ENCODE results near the gene ATXN7L1. TPM values are rescaled to one million over a fixed set of nuclear protein-coding genes. Genes with fewer than 3 reads are reported as not detected.

ATXN7L1 gene
- total and polyA plus RNA-seq, 2 of the 8 experiments (the other 6 are each of a cell fraction or from before 2014, with no cell fraction given): 14.3 to 34.0 TPM

DNA sequence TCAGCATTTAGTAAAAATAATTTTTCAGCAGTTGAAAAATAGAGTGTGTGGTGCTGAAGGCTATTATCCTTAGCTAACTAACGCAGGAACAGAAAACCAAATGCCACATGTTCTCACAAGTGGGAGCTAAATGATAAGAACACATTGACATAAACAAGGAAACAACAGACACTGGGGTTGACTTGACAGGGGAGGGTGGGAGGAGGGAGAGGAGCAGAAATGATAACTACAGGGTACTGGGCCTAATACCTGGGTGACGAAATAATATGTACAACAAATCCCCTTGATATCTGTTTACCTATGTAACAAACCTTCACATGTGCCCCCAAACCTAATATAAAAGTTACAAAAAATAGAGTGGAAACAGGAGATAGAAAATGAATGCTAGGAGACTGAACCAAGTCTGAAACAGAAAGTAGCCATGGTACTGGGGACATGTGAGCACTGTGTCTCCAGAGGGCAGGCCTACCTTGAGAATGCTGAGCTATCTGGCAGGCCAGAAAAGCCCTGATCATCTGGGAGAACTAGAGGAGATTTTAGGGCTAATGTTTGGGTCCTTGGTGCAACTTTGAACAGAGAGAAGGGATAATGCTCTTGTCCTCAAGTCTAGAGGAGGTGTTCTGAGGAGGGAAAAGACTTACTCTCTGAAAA is 290.4 kb downstream of the ATXN7L1 start:
- Histone ChIP-seq H3K79me2 (ENCODE audit: control insufficient read depth in 1 of 2, insufficient read depth in 2 of 2, low read length in 2 of 2) (no peaks in the 10 kb centered on the region), H3K27ac (ENCODE audit: low read depth, low read length) (no peak overlapping the region), H3K23ac (ENCODE audit: insufficient read length) (no peak overlapping the region), H3K4ac (replicated peaks; ENCODE audit: insufficient read length, low read depth, low read length) (no peak overlapping the region), H3K9ac (replicated peaks in 1 of 4; ENCODE audit: extremely low read depth in 1 of 4, low read depth in 3 of 4, low read length in 3 of 4) (no peak overlapping the region), H3K56ac (replicated peaks; ENCODE audit: insufficient read length, low read depth, low read length) (no peak overlapping the region), H3K4me2 (ENCODE audit: insufficient read depth in 1 of 2, low read depth in 2 of 2, low read length in 2 of 2) (no peak overlapping the region), H2AFZ (ENCODE audit: low read length) (no peak overlapping the region), H2BK12ac (ENCODE audit: low read depth, low read length) (no peak overlapping the region), H3K36me3 (ENCODE audit: control insufficient read depth in 2 of 4, insufficient read depth in 4 of 4, low read length in 3 of 4) (no peaks in the 10 kb centered on the region), H3K27me3 (replicated peaks in 1 of 4; ENCODE audit: control insufficient read depth in 3 of 4, extremely low read depth in 1 of 4, insufficient read depth in 3 of 4, low read length in 3 of 4) (no peaks in the 10 kb centered on the region), H3K4me1 (replicated peaks in 1 of 4; ENCODE audit: control insufficient read depth in 3 of 4, insufficient read depth in 4 of 4, low read length in 3 of 4) (peaks cover 0 to 2% (median 1%) of the 10 kb centered on the region in 4 experiments; a peak in 3 of 7 replicates), H2BK120ac (replicated peaks; ENCODE audit: low read depth, low read length) (no peak overlapping the region), H3K14ac (ENCODE audit: insufficient read length) (no peak overlapping the region), H3K18ac (ENCODE audit: extremely low read depth, low read length) (no peak overlapping the region), H4K8ac (ENCODE audit: extremely low read depth, insufficient read depth, low read length) (no peak overlapping the region), H2BK20ac (ENCODE audit: low read length) (no peak overlapping the region), H4K20me1 (replicated peaks in 1 of 2; ENCODE audit: control insufficient read depth in 1 of 2, insufficient read depth in 2 of 2, low read length in 2 of 2) (no peaks in the 10 kb centered on the region), H2BK5ac (ENCODE audit: low read depth, low read length) (no peak overlapping the region), H3K23me2 (ENCODE audit: low read depth, low read length) (peaks cover 3% of the 10 kb centered on the region; the same call in 1 of the 2 replicates), H3K79me1 (ENCODE audit: low read depth, low read length) (no peaks in the 10 kb centered on the region), H2BK15ac (ENCODE audit: low read length) (no peak overlapping the region), H2AK5ac (ENCODE audit: low read depth, low read length) (no peak overlapping the region), H4K5ac (ENCODE audit: insufficient read length, low read depth, low read length) (no peak overlapping the region), H3K9me3 (ENCODE audit: insufficient read depth in 2 of 2, low read depth in 1 of 2, low read length in 1 of 2) (peaks cover 3% of the 10 kb centered on the region in 2 experiments; a peak in 1 of 4 replicates), H4K91ac (replicated peaks; ENCODE audit: insufficient read length, low read length) (no peak overlapping the region), H3K4me3 (ENCODE audit: extremely low read depth in 1 of 4, insufficient read depth in 2 of 4, low read depth in 3 of 4, low read length in 4 of 4) (no peak overlapping the region)
- POLR2A ChIA-PET (ENCODE audit: partially characterized antibody): interaction anchor here (0.6 to 1.5 kb wide), 5 partner anchors 9 to 563 kb away, joined by 3 read pairs; partner anchors contain the start of gene RINT1
- CTCF ChIA-PET (ENCODE audit: partially characterized antibody): interaction anchor here (1.0 to 1.8 kb wide), 5 partner anchors 14 to 455 kb away, joined by 3 to 5 read pairs (median 4); partner anchors contain the start of gene RINT1
- no peak for FAIRE-seq
- DNase-seq (ENCODE audit: low read depth in 1 of 2, low spot score in 2 of 2): no peak
- 78% methylated on average over 2 of the region's 2 CpGs; no CpG with 5 or more reads in 1 of the 2 experiments for WGBS, 2 experiments (ENCODE audit: extremely low coverage in 1 of 2, insufficient coverage in 1 of 2, insufficient read length in 1 of 2, insufficient replicate concordance in 2 of 2, low coverage in 1 of 2, low lambda C conversion rate in 2 of 2, missing lambda C conversion rate in 1 of 2)
- TF ChIP-seq YY1 (IDR thresholded peaks at IDR 0.05; ENCODE audit: low read depth, low read length) (no peak), PHF8 (conservative IDR thresholded peaks at IDR 0.05; ENCODE audit: low read depth, low read length) (no peak), USF2 (IDR thresholded peaks at IDR 0.05; ENCODE audit: low read length) (no peak), GTF2F1 (IDR thresholded peaks at IDR 0.05; ENCODE audit: borderline replicate concordance, low read depth, low read length) (no peak), CTCF (IDR thresholded peaks at IDR 0.05; ENCODE audit: control extremely low read depth in 1 of 3, insufficient read depth in 1 of 3, low read depth in 1 of 3, low read length in 3 of 3) (no peak), HDAC6 (IDR thresholded peaks at IDR 0.05; ENCODE audit: low read depth, low read length) (no peak), RFX5 (IDR thresholded peaks at IDR 0.05; ENCODE audit: borderline replicate concordance, low read depth, low read length) (no peak), RXRA (IDR thresholded peaks at IDR 0.05; ENCODE audit: insufficient read depth, low read depth, low read length) (no peak)

Data from H1 (cell line).